Kidney (tissue), 14 donors: Measurements from ENCODE around the gene ALDH1L1. TPM values are rescaled to one million over a fixed set of nuclear protein-coding genes. Genes with fewer than 3 reads are reported as not detected.
A peak's percentile ranks its signal among the peaks of the same experiment; 100 is the strongest.

Experiments
- DNase-seq, 5 donors: peaks; one replicate each; pipeline ENCODE4 v3.0.0-alpha.2; 2013 to 2020
- FAIRE-seq: peaks from 2 replicates; lab custom pipeline; 2012; peaks lifted over from hg19 to GRCh38; lab: Jason Lieb, UNC
- H3K27ac ChIP-seq, 2 donors: one replicate each; pipeline ENCODE4 v1.7.0; 2013; ENCODE audit warnings: low read depth in 2 of 2, low read length in 2 of 2, inconsistent platforms in 1 of 2
- H3K27me3 ChIP-seq: one replicate; pipeline ENCODE4 v1.7.1; 2013; ENCODE audit warnings: low read length, inconsistent platforms; ENCODE audit not compliant: control insufficient read depth, insufficient read depth
- H3K36me3 ChIP-seq, 3 donors: one replicate each; pipeline versions ENCODE4 v1.7.0 to v1.7.1; 2013; ENCODE audit warnings: low read length in 3 of 3, control low read depth in 1 of 3, inconsistent platforms in 1 of 3; ENCODE audit not compliant: insufficient read depth in 3 of 3, control insufficient read depth in 2 of 3
- H3K4me1 ChIP-seq, 3 donors: one replicate each; pipeline versions ENCODE4 v1.7.0 to v1.7.1; 2013; ENCODE audit warnings: low read length in 3 of 3, inconsistent platforms in 1 of 3, low read depth in 1 of 3; ENCODE audit not compliant: control insufficient read depth in 2 of 3, insufficient read depth in 2 of 3
- H3K4me3 ChIP-seq, 3 donors: one replicate each; pipeline versions ENCODE4 v1.7.0 to v1.8.1; 2013; ENCODE audit warnings: low read length in 3 of 3, control low read depth in 1 of 3, inconsistent platforms in 1 of 3
- H3K9ac ChIP-seq, 3 donors: one replicate each; pipeline versions ENCODE4 v1.7.0 to v1.7.1; 2013; ENCODE audit warnings: low read length in 3 of 3, control low read depth in 1 of 3, inconsistent platforms in 1 of 3
- H3K9me3 ChIP-seq, 3 donors: one replicate each; pipeline versions ENCODE4 v1.7.0 to v1.7.1; 2013; ENCODE audit warnings: low read length in 3 of 3, control low read depth in 1 of 3, inconsistent platforms in 1 of 3; ENCODE audit not compliant: control insufficient read depth in 2 of 3, insufficient read depth in 1 of 3
- CTCF ChIP-seq: IDR thresholded peaks from 3 replicates; pipeline ENCODE4 v1.5.1; 2012; ENCODE audit warnings: mild to moderate bottlenecking, moderate library complexity, borderline replicate concordance; ENCODE audit not compliant: insufficient read depth; ENCODE audit errors: extremely low read depth
- intact Hi-C: fragments of 100-400 bp; cut with DNase I; formaldehyde crosslinking; loops from one replicate; pipeline ENCODE4 v1.11.1; 2022
- polyA plus RNA-seq: library from polyadenylated mRNA; stranded (reverse); fragments of 350-450 nt; fragmentation: Illumina TruSeq; extraction: RNeasy Lipid Tissue Mini Kit (QIAGEN cat#74804); gene quantifications from one replicate; pipeline ENCODE4 v1.2.3, GENCODE V29; 2014; ENCODE audit warnings: low read depth, low replicate concordance; ENCODE audit not compliant: insufficient read depth
- total RNA-seq: library from RNA; stranded (reverse); fragmentation: NEBNext Ultra II Directional; extraction: Animal tissue kit (Norgen Biotek cat#: 25700); gene quantifications from one replicate; pipeline ENCODE4 v1.2.1, GENCODE V29; 2021
- donor health status: control.
- donor health status: control.
- donor health status: control.
- donor health status: control.
- donor health status: control.
- donor health status: DM: yes; HTN: yes; CAD: no.
- donor health status: Normal renal cell carcinoma (clear cell type).

Gene ALDH1L1
- total and polyA plus RNA-seq, 2 donors from 2014 or later = 60.0 to 199 TPM

GRCh38 chr3:126114443-126115386 is 65.7 kb downstream of the ALDH1L1 start:
- Histone ChIP-seq H3K27ac (no peak overlapping the region), H3K27me3 (no peaks in the 10 kb centered on the region), H3K4me1 (no peaks in the 10 kb centered on the region), H3K9me3 (no peaks in the 10 kb centered on the region), H3K9ac (no peak overlapping the region), H3K4me3 (no peak overlapping the region), H3K36me3 (peaks cover 0 to 36% (median 23%) of the 10 kb centered on the region in 3 donors)
- intact Hi-C loops = no loop called here
- FAIRE-seq = no peak
- TF ChIP-seq CTCF = no peak
- DNase-seq = peak in 1 of 5 donors; percentile 26

GRCh38 chr3:126113733-126114442 is 66.5 kb downstream of the ALDH1L1 start:
- no peak for FAIRE-seq
- intact Hi-C loops = no loop called here

GRCh38 chr3:126113238-126113555 is 67.2 kb downstream of the ALDH1L1 start:
- DNase-seq (peak in 2 of 5 donors; percentile 34 to 39), FAIRE-seq (no peak)

More at GRCh38 chr3:126113733-126114442, 66.5 kb downstream of the ALDH1L1 start:
- Histone ChIP-seq H3K27ac (no peak overlapping the region), H3K27me3 (no peaks in the 10 kb centered on the region), H3K9ac (no peak overlapping the region), H3K9me3 (no peaks in the 10 kb centered on the region), H3K4me3 (no peak overlapping the region), H3K4me1 (no peaks in the 10 kb centered on the region), H3K36me3 (peaks cover 0 to 36% (median 24%) of the 10 kb centered on the region in 3 donors)
- peak in 1 of 5 donors; percentile 28 for DNase-seq
- TF ChIP-seq CTCF = no peak

More at GRCh38 chr3:126113238-126113555, 67.2 kb downstream of the ALDH1L1 start:
- Histone ChIP-seq H3K4me3 (no peak overlapping the region), H3K9ac (no peak overlapping the region), H3K36me3 (peaks cover 0 to 43% (median 28%) of the 10 kb centered on the region in 3 donors), H3K4me1 (no peaks in the 10 kb centered on the region), H3K27ac (no peak overlapping the region), H3K9me3 (no peaks in the 10 kb centered on the region), H3K27me3 (no peaks in the 10 kb centered on the region)
- intact Hi-C loops = no loop called here
- TF ChIP-seq CTCF = no peak
